Measurements from ENCODE around the gene KANK3. TPM values are rescaled to one million over a fixed set of nuclear protein-coding genes. Genes with fewer than 3 reads are reported as not detected.
"Not testable (repeated sequence)": the region's sequence is repeated elsewhere in the genome, so short reads cannot be mapped to it uniquely, and the experiment has no call there.

Gene KANK3
- total RNA-seq, 2 experiments from 2014 or later = 3.4 to 3.5 TPM

GRCh38 chr19:8367327-8368001 lies 24.4 kb upstream of the KANK3 start:
- Mint-ChIP-seq H3K4me1 (ENCODE audit: low read depth) (peaks cover 17% of the 10 kb centered on the region), H3K27ac (no peak overlapping the region), H3K9me3 (ENCODE audit: insufficient read depth) (no peaks in the 10 kb centered on the region), H3K27me3 (ENCODE audit: low read depth) (peaks cover 43% of the 10 kb centered on the region), H3K4me3 (no peak overlapping the region), H3K36me3 (ENCODE audit: low read depth) (no peaks in the 10 kb centered on the region)
- CTCF ChIA-PET = interaction anchor here (0.6 to 4.0 kb wide), 2 partner anchors 13 to 20 kb away, joined by 3 to 24 read pairs; no protein-coding TSS in a partner anchor
- DNase-seq (no peak), ATAC-seq (no peak)
- POLR2A ChIA-PET = interaction anchor here (1.2 kb wide), 1 partner anchor 147 kb away, joined by 4 read pairs; the partner anchor contains the start of gene ZNF414

GRCh38 chr19:8366961-8367326 lies 23.9 kb upstream of the KANK3 start:
- no peak overlapping the region for H3K4me3 Mint-ChIP-seq
- CTCF ChIA-PET = interaction anchor here (1.1 kb wide), 1 partner anchor 13 kb away, joined by 3 read pairs; no protein-coding TSS in a partner anchor
- ATAC-seq (no peak), DNase-seq (no peak)
- H3K36me3 Mint-ChIP-seq (ENCODE audit: low read depth) = no peaks in the 10 kb centered on the region
- no peaks in the 10 kb centered on the region for H3K9me3 Mint-ChIP-seq (ENCODE audit: insufficient read depth)
- POLR2A ChIA-PET = interaction anchor here (1.2 kb wide), 1 partner anchor 147 kb away, joined by 4 read pairs; the partner anchor contains the start of gene ZNF414
- no peak overlapping the region for H3K27ac Mint-ChIP-seq
- H3K27me3 Mint-ChIP-seq (ENCODE audit: low read depth) = peaks cover 48% of the 10 kb centered on the region
- peaks cover 17% of the 10 kb centered on the region for H3K4me1 Mint-ChIP-seq (ENCODE audit: low read depth)

- Mint-ChIP-seq H3K27ac (no peak overlapping the region), H3K27me3 (ENCODE audit: low read depth) (peaks cover 52% of the 10 kb centered on the region), H3K4me3 (no peak overlapping the region), H3K9me3 (ENCODE audit: insufficient read depth) (no peaks in the 10 kb centered on the region), H3K4me1 (ENCODE audit: low read depth) (peaks cover 17% of the 10 kb centered on the region), H3K36me3 (ENCODE audit: low read depth) (no peaks in the 10 kb centered on the region)
- no peak for DNase-seq
- ATAC-seq = no peak
- ChIA-PET CTCF (interaction anchor here (0.6 to 1.6 kb wide), 4 partner anchors 13 to 212 kb away, joined by 3 read pairs; no protein-coding TSS in a partner anchor), POLR2A (interaction anchor here (0.9 kb wide), 1 partner anchor 25 kb away, joined by 3 read pairs; no protein-coding TSS in a partner anchor)
Observed at GRCh38 chr19:8366121-8366581, 23.1 kb upstream of the KANK3 start.

GRCh38 chr19:8363803-8364771 lies 21.0 kb upstream of the KANK3 start, which contains the start of gene ANGPTL4:
TSS of gene ANGPTL4 (plus strand) at chr19:8364155. CDS start at chr19:8364322, 167 bp downstream.
- peak; percentile 65 for DNase-seq
- Mint-ChIP-seq H3K36me3 (ENCODE audit: low read depth) (no peaks in the 10 kb centered on the region), H3K9me3 (ENCODE audit: insufficient read depth) (no peaks in the 10 kb centered on the region), H3K27ac (peak within 1 kb of the TSS; percentile 43), H3K4me1 (ENCODE audit: low read depth) (peaks cover 17% of the 10 kb centered on the region), H3K4me3 (peak within 1 kb of the TSS; percentile 72), H3K27me3 (ENCODE audit: low read depth) (peaks cover 52% of the 10 kb centered on the region)
- POLR2A ChIA-PET = no interaction called here
- peak; percentile 83 for ATAC-seq
- CTCF ChIA-PET = interaction anchor here (0.9 to 4.5 kb wide), 8 partner anchors 9 to 217 kb away, joined by 3 to 25 read pairs (median 4); no protein-coding TSS in a partner anchor

- no peaks in the 10 kb centered on the region for H3K9me3 Mint-ChIP-seq (ENCODE audit: insufficient read depth)
- H3K27me3 Mint-ChIP-seq (ENCODE audit: low read depth) = peaks cover 41% of the 10 kb centered on the region
- no peak for ATAC-seq
- ChIA-PET POLR2A (no interaction called here), CTCF (interaction anchor here (1.0 to 4.5 kb wide), 5 partner anchors 9 to 219 kb away, joined by 3 to 25 read pairs (median 4); no protein-coding TSS in a partner anchor)
- DNase-seq = no peak
- H3K36me3 Mint-ChIP-seq (ENCODE audit: low read depth) = no peaks in the 10 kb centered on the region
- H3K27ac Mint-ChIP-seq = no peak overlapping the region
- H3K4me1 Mint-ChIP-seq (ENCODE audit: low read depth) = peaks cover 12% of the 10 kb centered on the region
- H3K4me3 Mint-ChIP-seq = no peak overlapping the region
Observed at GRCh38 chr19:8361921-8362793, 19.1 kb upstream of the KANK3 start.

GRCh38 chr19:8360196-8360595 lies 17.1 kb upstream of the KANK3 start:
- Mint-ChIP-seq H3K27me3 (ENCODE audit: low read depth) (peaks cover 26% of the 10 kb centered on the region), H3K36me3 (ENCODE audit: low read depth) (no peaks in the 10 kb centered on the region), H3K4me1 (ENCODE audit: low read depth) (peaks cover 19% of the 10 kb centered on the region), H3K9me3 (ENCODE audit: insufficient read depth) (no peaks in the 10 kb centered on the region), H3K27ac (no peak overlapping the region), H3K4me3 (no peak overlapping the region)
- POLR2A ChIA-PET = no interaction called here
- ATAC-seq = no peak
- DNase-seq = no peak
- CTCF ChIA-PET = no interaction called here

- Mint-ChIP-seq H3K27ac (no peak overlapping the region), H3K36me3 (ENCODE audit: low read depth) (no peaks in the 10 kb centered on the region), H3K4me3 (no peak overlapping the region), H3K9me3 (ENCODE audit: insufficient read depth) (no peaks in the 10 kb centered on the region), H3K27me3 (ENCODE audit: low read depth) (peaks cover 23% of the 10 kb centered on the region), H3K4me1 (ENCODE audit: low read depth) (peaks cover 16% of the 10 kb centered on the region)
- ATAC-seq (no peak), DNase-seq (no peak)
- ChIA-PET POLR2A (no interaction called here), CTCF (no interaction called here)
Observed at GRCh38 chr19:8358948-8359347, 15.9 kb upstream of the KANK3 start.

GRCh38 chr19:8357007-8357521 lies 14.0 kb upstream of the KANK3 start:
- H3K27ac Mint-ChIP-seq = no peak overlapping the region
- CTCF ChIA-PET = no interaction called here
- POLR2A ChIA-PET = no interaction called here
- peaks cover 7% of the 10 kb centered on the region for H3K27me3 Mint-ChIP-seq (ENCODE audit: low read depth)
- DNase-seq = no peak
- ATAC-seq = no peak
- no peaks in the 10 kb centered on the region for H3K9me3 Mint-ChIP-seq (ENCODE audit: insufficient read depth)
- no peaks in the 10 kb centered on the region for H3K36me3 Mint-ChIP-seq (ENCODE audit: low read depth)
- H3K4me3 Mint-ChIP-seq = no peak overlapping the region
- peaks cover 9% of the 10 kb centered on the region for H3K4me1 Mint-ChIP-seq (ENCODE audit: low read depth)

GRCh38 chr19:8355631-8356402 lies 12.8 kb upstream of the KANK3 start:
- peaks cover 9% of the 10 kb centered on the region for H3K4me1 Mint-ChIP-seq (ENCODE audit: low read depth)
- H3K9me3 Mint-ChIP-seq (ENCODE audit: insufficient read depth) = no peaks in the 10 kb centered on the region
- ChIA-PET CTCF (interaction anchor here (0.7 to 4.6 kb wide), 12 partner anchors 8 to 224 kb away, joined by 3 to 46 read pairs (median 24); partner anchors contain the start of genes ANGPTL4, KANK3, MYO1F and RAB11B), POLR2A (interaction anchor here (0.6 kb wide), 2 partner anchors 31 to 412 kb away, joined by 3 to 4 read pairs; no protein-coding TSS in a partner anchor)
- no peaks in the 10 kb centered on the region for H3K36me3 Mint-ChIP-seq (ENCODE audit: low read depth)
- H3K4me3 Mint-ChIP-seq = no peak overlapping the region
- DNase-seq = no peak
- H3K27me3 Mint-ChIP-seq (ENCODE audit: low read depth) = peaks cover 7% of the 10 kb centered on the region
- ATAC-seq = no peak
- no peak overlapping the region for H3K27ac Mint-ChIP-seq

GRCh38 chr19:8352845-8353244 lies 9.8 kb upstream of the KANK3 start:
- not testable (repeated sequence) for ATAC-seq; H3K4me1 Mint-ChIP-seq (ENCODE audit: low read depth); H3K36me3 Mint-ChIP-seq (ENCODE audit: low read depth); H3K9me3 Mint-ChIP-seq (ENCODE audit: insufficient read depth); DNase-seq; H3K27ac Mint-ChIP-seq; H3K4me3 Mint-ChIP-seq
- ChIA-PET POLR2A (interaction anchor here (0.6 kb wide), 1 partner anchor 60 kb away, joined by 3 read pairs; the partner anchor contains the start of gene MARCHF2), CTCF (interaction anchor here (1.0 to 4.6 kb wide), 24 partner anchors 10 to 289 kb away, joined by 3 to 46 read pairs (median 8); partner anchors contain the start of genes ANGPTL4, KANK3, MARCHF2 and MYO1F)
- H3K27me3 Mint-ChIP-seq (ENCODE audit: low read depth) = peaks cover 19% of the 10 kb centered on the region

All from activated CD8-positive, alpha-beta T cell treated with anti-CD3 and anti-CD28 coated beads, Interleukin-2, amount 10 ng/mL, durations not matched to agents 7 days and 5 days (primary cell).